ENCODE data around the gene PACS1. TPM values are rescaled to one million over a fixed set of nuclear protein-coding genes. Genes with fewer than 3 reads are reported as not detected.

Gene PACS1
- total RNA-seq, 1 experiment from 2014 or later, result 41.1 TPM

- RAD21 ChIA-PET (ENCODE audit: low non-redundant PET in 1 of 2, low total read pairs in 2 of 2, uncharacterized antibody in 2 of 2, unreplicated experiment in 2 of 2), result no interaction called here
- Histone ChIP-seq H3K4me2 (ENCODE audit: low read length) (no peak overlapping the region), H3K79me2 (ENCODE audit: insufficient read depth, low read length) (no peaks in the 10 kb centered on the region), H3K27me3 (ENCODE audit: insufficient read depth, low read length) (no peaks in the 10 kb centered on the region), H4K20me1 (ENCODE audit: insufficient read depth) (no peaks in the 10 kb centered on the region), H3K4me1 (ENCODE audit: control insufficient read depth in 1 of 2, insufficient read depth in 2 of 2, low read length in 2 of 2) (peaks cover 6 to 9% of the 10 kb centered on the region in 2 experiments; a peak in 3 of 4 replicates), H3K9me2 (ENCODE audit: insufficient read depth) (no peaks in the 10 kb centered on the region), H3K27ac (ENCODE audit: low read depth, low read length) (no peak overlapping the region), H2AFZ (ENCODE audit: low read depth, low read length, poor library complexity, severe bottlenecking) (no peak overlapping the region), H3K9me3 (ENCODE audit: control insufficient read depth in 1 of 2, insufficient read depth in 1 of 2, low read depth in 1 of 2, low read length in 2 of 2) (no peaks in the 10 kb centered on the region), H3K9ac (ENCODE audit: low read length) (no peak overlapping the region), H3K4me3 (replicated peaks in 1 of 2; ENCODE audit: low read depth in 1 of 2, low read length in 2 of 2) (no peak overlapping the region), H3K36me3 (ENCODE audit: control insufficient read depth in 1 of 2, insufficient read depth in 2 of 2, low read length in 2 of 2) (no peaks in the 10 kb centered on the region)
- CTCF ChIA-PET, result interaction anchor here (1.9 to 2.2 kb wide), 2 partner anchors 21 to 25 kb away, joined by 6 to 14 read pairs; no protein-coding TSS in a partner anchor
- intact Hi-C loops (cut with micrococcal nuclease), result no loop called here
- no peak for TF ChIP-seq POLR2AphosphoS5 (IDR thresholded peaks at IDR 0.05; ENCODE audit: low read depth, low read length)
- TF ChIP-seq MAX (IDR thresholded peaks at IDR 0.05), result no peak
- no peak for ATAC-seq
- no peak for DNase-seq (ENCODE audit: low read depth, low spot score)
- POLR2A ChIA-PET, result no interaction called here
- BruUV-seq (replicated peaks), result no TSS peak
Observed at GRCh38 chr11:66042996-66043906, 26.8 kb upstream of the PACS1 start.

GRCh38 chr11:66044757-66045156, 25.3 kb upstream of the PACS1 start:
- CTCF ChIA-PET, result interaction anchor here (0.6 to 2.2 kb wide), 19 partner anchors 9 to 504 kb away, joined by 3 to 14 read pairs (median 4); partner anchors contain the start of genes CATSPER1, CST6, FIBP and MUS81
- ATAC-seq (no peak), DNase-seq (ENCODE audit: low read depth, low spot score) (no peak)
- peak overlapping the region; percentile 47 for H3K4me2 ChIP-seq (ENCODE audit: low read length)
- no peaks in the 10 kb centered on the region for H3K79me2 ChIP-seq (ENCODE audit: insufficient read depth, low read length)
- RAD21 ChIA-PET (ENCODE audit: low non-redundant PET in 1 of 2, low total read pairs in 2 of 2, uncharacterized antibody in 2 of 2, unreplicated experiment in 2 of 2), result no interaction called here
- no peak overlapping the region for H3K27ac ChIP-seq (ENCODE audit: low read depth, low read length)
- no peak overlapping the region for H3K9ac ChIP-seq (ENCODE audit: low read length)
- peaks cover 6 to 9% of the 10 kb centered on the region in 2 experiments; a peak in 3 of 4 replicates for H3K4me1 ChIP-seq (ENCODE audit: control insufficient read depth in 1 of 2, insufficient read depth in 2 of 2, low read length in 2 of 2)
- POLR2A ChIA-PET, result interaction anchor here (1.0 kb wide), 1 partner anchor 24 kb away, joined by 4 read pairs; no protein-coding TSS in a partner anchor
- H3K36me3 ChIP-seq (ENCODE audit: control insufficient read depth in 1 of 2, insufficient read depth in 2 of 2, low read length in 2 of 2), result no peaks in the 10 kb centered on the region
- no peak overlapping the region for H2AFZ ChIP-seq (ENCODE audit: low read depth, low read length, poor library complexity, severe bottlenecking)
- no peaks in the 10 kb centered on the region for H4K20me1 ChIP-seq (ENCODE audit: insufficient read depth)
- no peak overlapping the region for H3K4me3 ChIP-seq (replicated peaks in 1 of 2; ENCODE audit: low read depth in 1 of 2, low read length in 2 of 2)
- no peaks in the 10 kb centered on the region for H3K9me2 ChIP-seq (ENCODE audit: insufficient read depth)
- no TSS peak for BruUV-seq (replicated peaks)
- no peaks in the 10 kb centered on the region for H3K9me3 ChIP-seq (ENCODE audit: control insufficient read depth in 1 of 2, insufficient read depth in 1 of 2, low read depth in 1 of 2, low read length in 2 of 2)
- intact Hi-C loops (cut with micrococcal nuclease), result no loop called here
- H3K27me3 ChIP-seq (ENCODE audit: insufficient read depth, low read length), result no peaks in the 10 kb centered on the region
- TF ChIP-seq POLR2A (IDR thresholded peaks at IDR 0.05; ENCODE audit: borderline replicate concordance, extremely low read depth, insufficient read depth, insufficient read length) (no peak), JUND (IDR thresholded peaks at IDR 0.05) (no peak), CEBPB (IDR thresholded peaks at IDR 0.05; ENCODE audit: low read depth) (no peak), ELF1 (IDR thresholded peaks at IDR 0.05; ENCODE audit: borderline replicate concordance, low read depth) (no peak), YY1 (IDR thresholded peaks at IDR 0.05; ENCODE audit: extremely low read depth, insufficient replicate concordance, low read depth, low read length) (no peak), ZFX (IDR thresholded peaks at IDR 0.05) (no peak), CTCF (IDR thresholded peaks at IDR 0.05 in 2 of 3, conservative IDR thresholded peaks at IDR 0.05 in 1 of 3; ENCODE audit: borderline replicate concordance in 1 of 3, insufficient read depth in 1 of 3, low read depth in 2 of 3, low read length in 2 of 3) (no peak), ZNF274 (IDR thresholded peaks at IDR 0.05; ENCODE audit: low read depth, low read length) (no peak), SRF (IDR thresholded peaks at IDR 0.05; ENCODE audit: low read depth) (no peak), TCF7L2 (IDR thresholded peaks at IDR 0.05; ENCODE audit: borderline replicate concordance, extremely low read depth, insufficient read depth, insufficient read length) (no peak), EZH2phosphoT487 (IDR thresholded peaks at IDR 0.05; ENCODE audit: borderline replicate concordance) (no peak), ATF3 (IDR thresholded peaks at IDR 0.05) (no peak)

All from HCT116 (cell line).